Gastrocnemius medialis (tissue), 4 donors: Measurements from ENCODE around the gene FOSB. TPM values are rescaled to one million over a fixed set of nuclear protein-coding genes. Genes with fewer than 3 reads are reported as not detected.
A peak's percentile ranks its signal among the peaks of the same experiment; 100 is the strongest.

Experiments
- ATAC-seq, 2 donors: fragments of 150-250 bp; one replicate each; pipeline ENCODE4 v1.9.1; 2016
- DNase-seq, 2 donors: peaks; one replicate each; pipeline ENCODE4 v3.0.0-alpha.2; 2019
- H3K27ac ChIP-seq, 4 donors: fragments of 200-600 bp; sonication (generic); 1 replicate in 1 of 4; 2 replicates in 3 of 4; pipeline ENCODE4 v1.5.1; 2016 to 2018; ENCODE audit warnings: mild to moderate bottlenecking in 2 of 4, moderate library complexity in 1 of 4
- H3K27me3 ChIP-seq, 3 donors: fragments of 200-600 bp; sonication (generic) in 2 of 3; 1 replicate in 1 of 3; 2 replicates in 2 of 3; pipeline versions ENCODE4 v1.5.1 to v1.6.0; 2016 to 2019; ENCODE audit warnings: mild to moderate bottlenecking in 1 of 3, moderate library complexity in 1 of 3
- H3K36me3 ChIP-seq, 2 donors: fragments of 200-600 bp; sonication (generic) in 1 of 2; one replicate each; pipeline ENCODE4 v1.5.1; 2017 to 2018
- H3K4me1 ChIP-seq, 2 donors: fragments of 200-600 bp; sonication (generic) in 1 of 2; one replicate each; pipeline ENCODE4 v1.5.1; 2016 to 2017; ENCODE audit warnings: mild to moderate bottlenecking in 2 of 2
- H3K4me3 ChIP-seq, 4 donors: fragments of 200-600 bp; sonication (generic) in 3 of 4; 1 replicate in 1 of 4; 2 replicates in 3 of 4; pipeline ENCODE4 v1.5.1; 2016 to 2019; ENCODE audit warnings: mild to moderate bottlenecking in 2 of 4
- H3K9me3 ChIP-seq, 3 donors: fragments of 200-600 bp; sonication (generic) in 2 of 3; 1 replicate in 1 of 3; 2 replicates in 2 of 3; pipeline ENCODE4 v1.5.1; 2016 to 2019
- POLR2A ChIP-seq, 2 donors: fragments of 450-650 bp; IDR thresholded peaks; one replicate each; pipeline ENCODE4 v1.6.1; 2017; ENCODE audit warnings: antibody characterized with exemption in 2 of 2, mild to moderate bottlenecking in 2 of 2, moderate library complexity in 2 of 2
- in situ Hi-C, 4 donors: fragments of 200-750 bp; cut with MboI; loops; one replicate each; pipeline versions ENCODE4 v1.15.0 to v1.8.0; 2017; ENCODE audit warnings: low sequenced_read_pairs in 4 of 4
- intact Hi-C: fragments of 100-400 bp; cut with DNase I; formaldehyde crosslinking; loops from one replicate; pipeline ENCODE4 v1.15.1; 2023; ENCODE audit warnings: low total_unique reads
- total RNA-seq, 4 donors: library from RNA; depleted of rRNA; stranded (reverse); fragments of >200 nt; gene quantifications; one replicate each; pipeline versions ENCODE4 v1.1.0 to v1.2.3, GENCODE V29; 2016
- TF ChIP-seq, protein P1 (sequence below), 5 experiments: fragments of 450-650 bp in 3 of 5; fragments of 200-600 bp in 2 of 5; sonication (generic) in 2 of 5; IDR thresholded peaks in 4 of 5; conservative IDR thresholded peaks in 1 of 5; 1 replicate in 4 of 5; 2 replicates in 1 of 5; pipeline ENCODE4 v1.5.1; 2016 to 2019; ENCODE audit warnings: antibody characterized with exemption in 5 of 5, mild to moderate bottlenecking in 3 of 5, moderate library complexity in 3 of 5

The FOSB gene
- total RNA-seq, 4 donors from 2014 or later = 0.17 to 1.8 (median 1.6) TPM; not detected in 1

GRCh38 chr19:45494261-45494916 is 26.6 kb downstream of the FOSB start:
- intact Hi-C loops = loop anchor here (10.0 kb wide), 1 partner anchor 170 kb away; the partner anchor contains the start of gene CKM
- ATAC-seq = no peak
- no peaks in the 10 kb centered on the region for H3K9me3 ChIP-seq
- TF ChIP-seq, protein P1, sequence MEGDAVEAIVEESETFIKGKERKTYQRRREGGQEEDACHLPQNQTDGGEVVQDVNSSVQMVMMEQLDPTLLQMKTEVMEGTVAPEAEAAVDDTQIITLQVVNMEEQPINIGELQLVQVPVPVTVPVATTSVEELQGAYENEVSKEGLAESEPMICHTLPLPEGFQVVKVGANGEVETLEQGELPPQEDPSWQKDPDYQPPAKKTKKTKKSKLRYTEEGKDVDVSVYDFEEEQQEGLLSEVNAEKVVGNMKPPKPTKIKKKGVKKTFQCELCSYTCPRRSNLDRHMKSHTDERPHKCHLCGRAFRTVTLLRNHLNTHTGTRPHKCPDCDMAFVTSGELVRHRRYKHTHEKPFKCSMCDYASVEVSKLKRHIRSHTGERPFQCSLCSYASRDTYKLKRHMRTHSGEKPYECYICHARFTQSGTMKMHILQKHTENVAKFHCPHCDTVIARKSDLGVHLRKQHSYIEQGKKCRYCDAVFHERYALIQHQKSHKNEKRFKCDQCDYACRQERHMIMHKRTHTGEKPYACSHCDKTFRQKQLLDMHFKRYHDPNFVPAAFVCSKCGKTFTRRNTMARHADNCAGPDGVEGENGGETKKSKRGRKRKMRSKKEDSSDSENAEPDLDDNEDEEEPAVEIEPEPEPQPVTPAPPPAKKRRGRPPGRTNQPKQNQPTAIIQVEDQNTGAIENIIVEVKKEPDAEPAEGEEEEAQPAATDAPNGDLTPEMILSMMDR (IDR thresholded peaks at IDR 0.05 in 4 of 5, conservative IDR thresholded peaks at IDR 0.05 in 1 of 5) = no peak
- no peak for TF ChIP-seq POLR2A (IDR thresholded peaks at IDR 0.05)
- H3K36me3 ChIP-seq = no peaks in the 10 kb centered on the region
- in situ Hi-C loops = no loop called here
- H3K4me3 ChIP-seq = no peak overlapping the region
- H3K4me1 ChIP-seq = peaks cover 37 to 38% of the 10 kb centered on the region in 2 donors
- H3K27me3 ChIP-seq = peaks cover 0 to 21% (median 9%) of the 10 kb centered on the region in 3 donors
- DNase-seq = no peak
- H3K27ac ChIP-seq = no peak overlapping the region

GRCh38 chr19:45495178-45495577 is 27.4 kb downstream of the FOSB start:
- no peak overlapping the region for H3K27ac ChIP-seq
- intact Hi-C loops = loop anchor here (5.0 to 10.0 kb wide), 2 partner anchors 170 to 318 kb away; partner anchors contain the start of genes BLOC1S3, CKM and TRAPPC6A
- no peaks in the 10 kb centered on the region for H3K9me3 ChIP-seq
- H3K36me3 ChIP-seq = no peaks in the 10 kb centered on the region
- peaks cover 4 to 27% (median 9%) of the 10 kb centered on the region in 3 donors for H3K27me3 ChIP-seq
- DNase-seq (no peak), ATAC-seq (no peak)
- TF ChIP-seq POLR2A (IDR thresholded peaks at IDR 0.05) = no peak
- TF ChIP-seq, protein P1 (IDR thresholded peaks at IDR 0.05 in 4 of 5, conservative IDR thresholded peaks at IDR 0.05 in 1 of 5) = no peak
- H3K4me1 ChIP-seq = peaks cover 37 to 38% of the 10 kb centered on the region in 2 donors
- H3K4me3 ChIP-seq = no peak overlapping the region
- in situ Hi-C loops = no loop called here

DNA sequence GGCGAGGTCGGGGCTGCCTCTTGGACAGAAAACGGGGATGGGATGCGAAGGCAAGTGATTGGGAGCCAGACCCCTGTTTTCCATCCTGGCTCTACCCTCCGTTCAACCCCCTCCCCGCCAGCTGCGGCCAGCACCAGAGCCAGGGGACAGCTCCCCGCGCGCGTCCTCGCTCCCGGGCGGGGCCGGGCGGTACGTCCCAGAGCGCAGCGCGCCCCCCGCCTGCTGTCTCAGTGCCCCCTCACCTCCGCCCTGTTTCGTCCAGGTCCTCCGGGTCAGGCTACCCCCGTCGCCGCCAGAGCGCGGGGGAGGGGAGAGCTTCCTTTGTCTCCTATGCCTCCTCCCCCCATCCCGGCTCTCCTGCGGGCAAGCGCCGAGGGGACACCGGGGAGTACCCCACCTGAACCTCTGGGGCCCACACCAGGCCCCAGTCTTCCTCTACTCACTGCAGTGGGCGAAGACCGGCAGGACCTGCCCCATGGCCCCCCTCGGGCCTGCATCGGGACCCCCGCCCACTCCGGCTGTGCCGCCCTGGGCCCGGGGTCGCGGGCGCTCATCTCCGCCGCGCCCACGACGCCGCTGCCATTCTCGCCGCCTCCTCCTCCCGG is 28.7 kb downstream of the FOSB start:
- no peaks in the 10 kb centered on the region for H3K9me3 ChIP-seq
- in situ Hi-C loops (no loop called here), intact Hi-C loops (loop anchor here (5.0 to 10.0 kb wide), 2 partner anchors 172 to 319 kb away; partner anchors contain the start of genes BLOC1S3, CKM and TRAPPC6A)
- H3K4me3 ChIP-seq = peak overlapping the region; percentile 75 to 83 (median 80)
- peaks cover 33 to 35% of the 10 kb centered on the region in 2 donors for H3K4me1 ChIP-seq
- ATAC-seq = peak; percentile 11 to 19
- no peaks in the 10 kb centered on the region for H3K36me3 ChIP-seq
- peak overlapping the region; percentile 55 to 68 (median 60) for H3K27ac ChIP-seq
- TF ChIP-seq POLR2A (IDR thresholded peaks at IDR 0.05) = peak in 1 of 2 donors; percentile 17
- TF ChIP-seq, protein P1 (IDR thresholded peaks at IDR 0.05 in 4 of 5, conservative IDR thresholded peaks at IDR 0.05 in 1 of 5) = peak in 1 of 5 experiments; percentile 10
- no peak for DNase-seq
- H3K27me3 ChIP-seq = peaks cover 4 to 30% (median 9%) of the 10 kb centered on the region in 3 donors

DNA sequence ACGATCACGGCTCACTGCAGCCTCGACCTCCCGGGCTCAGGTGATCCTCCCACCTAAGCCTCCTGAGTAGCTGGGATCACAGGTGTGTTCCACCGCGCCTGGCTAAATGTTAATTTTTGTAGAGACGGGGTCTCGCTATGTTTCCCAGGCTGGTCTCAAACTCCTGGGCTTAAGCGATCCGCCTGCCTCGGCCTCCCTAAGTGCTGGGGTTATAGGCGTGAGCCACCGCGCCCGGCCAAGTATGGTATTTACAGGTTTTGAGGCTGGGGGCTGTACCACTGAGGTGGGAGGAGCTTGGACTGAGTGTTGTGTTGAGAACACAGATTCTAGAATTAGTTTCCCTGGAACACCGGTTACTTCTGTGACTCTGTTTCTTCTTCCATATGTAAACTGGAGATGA is 30.0 kb downstream of the FOSB start:
- Histone ChIP-seq H3K9me3 (no peaks in the 10 kb centered on the region), H3K4me1 (peaks cover 25 to 26% of the 10 kb centered on the region in 2 donors), H3K27me3 (peaks cover 4 to 30% (median 9%) of the 10 kb centered on the region in 3 donors), H3K36me3 (no peaks in the 10 kb centered on the region), H3K4me3 (no peak overlapping the region), H3K27ac (no peak overlapping the region)
- TF ChIP-seq, protein P1 (IDR thresholded peaks at IDR 0.05 in 4 of 5, conservative IDR thresholded peaks at IDR 0.05 in 1 of 5) = no peak
- no peak for TF ChIP-seq POLR2A (IDR thresholded peaks at IDR 0.05)
- in situ Hi-C loops (no loop called here), intact Hi-C loops (loop anchor here (5.0 to 10.0 kb wide), 2 partner anchors 173 to 320 kb away; partner anchors contain the start of genes BLOC1S3, CKM and TRAPPC6A)
- ATAC-seq = no peak
- no peak for DNase-seq
